ENCODE measurements around the gene CDCA4. TPM values are rescaled to one million over a fixed set of nuclear protein-coding genes. Genes with fewer than 3 reads are reported as not detected.

Gene CDCA4
- total RNA-seq, 1 donor from 2014 or later, result 29.7 TPM

GRCh38 chr14:105051182-105052109 lies 30.6 kb upstream of the CDCA4 start:
- Mint-ChIP-seq H3K27me3 (peaks cover 3% of the 10 kb centered on the region), H3K9me3 (no peaks in the 10 kb centered on the region), H3K27ac (no peak overlapping the region), H3K4me1 (ENCODE audit: unreplicated experiment) (no peaks in the 10 kb centered on the region), H3K36me3 (no peaks in the 10 kb centered on the region), H3K4me3 (no peak overlapping the region)
- no peak for DNase-seq (ENCODE audit: extremely low spot score, unreplicated experiment)
- no peak for TF ChIP-seq CTCF (conservative IDR thresholded peaks at IDR 0.05)

GRCh38 chr14:105050551-105050897 lies 29.6 kb upstream of the CDCA4 start:
- H3K9me3 Mint-ChIP-seq, result no peaks in the 10 kb centered on the region
- no peak overlapping the region for H3K27ac Mint-ChIP-seq
- no peak overlapping the region for H3K4me3 Mint-ChIP-seq
- H3K4me1 Mint-ChIP-seq (ENCODE audit: unreplicated experiment), result no peaks in the 10 kb centered on the region
- peaks cover 7% of the 10 kb centered on the region for H3K27me3 Mint-ChIP-seq
- no peaks in the 10 kb centered on the region for H3K36me3 Mint-ChIP-seq
- DNase-seq (ENCODE audit: extremely low spot score, unreplicated experiment), result no peak
- TF ChIP-seq CTCF (conservative IDR thresholded peaks at IDR 0.05), result no peak

GRCh38 chr14:105049753-105050550 lies 29.1 kb upstream of the CDCA4 start:
- no peak overlapping the region for H3K27ac Mint-ChIP-seq
- H3K9me3 Mint-ChIP-seq, result no peaks in the 10 kb centered on the region
- no peak overlapping the region for H3K4me3 Mint-ChIP-seq
- no peak for DNase-seq (ENCODE audit: extremely low spot score, unreplicated experiment)
- TF ChIP-seq CTCF (conservative IDR thresholded peaks at IDR 0.05), result no peak
- H3K27me3 Mint-ChIP-seq, result peaks cover 8% of the 10 kb centered on the region
- H3K36me3 Mint-ChIP-seq, result no peaks in the 10 kb centered on the region
- H3K4me1 Mint-ChIP-seq (ENCODE audit: unreplicated experiment), result no peaks in the 10 kb centered on the region

GRCh38 chr14:105047283-105048016 lies 26.6 kb upstream of the CDCA4 start:
- no peaks in the 10 kb centered on the region for H3K4me1 Mint-ChIP-seq (ENCODE audit: unreplicated experiment)
- no peak for TF ChIP-seq CTCF (conservative IDR thresholded peaks at IDR 0.05)
- no peaks in the 10 kb centered on the region for H3K36me3 Mint-ChIP-seq
- no peaks in the 10 kb centered on the region for H3K9me3 Mint-ChIP-seq
- H3K27ac Mint-ChIP-seq, result no peak overlapping the region
- no peak overlapping the region for H3K4me3 Mint-ChIP-seq
- no peak for DNase-seq (ENCODE audit: extremely low spot score, unreplicated experiment)
- peaks cover 27% of the 10 kb centered on the region for H3K27me3 Mint-ChIP-seq

- no peaks in the 10 kb centered on the region for H3K36me3 Mint-ChIP-seq
- no peak for TF ChIP-seq CTCF (conservative IDR thresholded peaks at IDR 0.05)
Observed at GRCh38 chr14:105046891-105047282, 26.0 kb upstream of the CDCA4 start.

More at GRCh38 chr14:105046891-105047282, 26.0 kb upstream of the CDCA4 start:
- Mint-ChIP-seq H3K4me1 (ENCODE audit: unreplicated experiment) (no peaks in the 10 kb centered on the region), H3K4me3 (no peak overlapping the region), H3K9me3 (no peaks in the 10 kb centered on the region), H3K27me3 (peaks cover 27% of the 10 kb centered on the region), H3K27ac (no peak overlapping the region)
- DNase-seq (ENCODE audit: extremely low spot score, unreplicated experiment), result no peak
